GM11168 (cell line): ENCODE measurements around the gene APAF1.
"Not testable (repeated sequence)": the region's sequence is repeated elsewhere in the genome, so short reads cannot be mapped to it uniquely, and the experiment has no call there.

Experiments used
- in situ Hi-C: fragments of 300-500 bp; cut with MboI; formaldehyde crosslinking; loops from one replicate; pipeline ENCODE4 v1.12.0; 2022; ENCODE audit warnings: low sequenced_read_pairs; ENCODE audit not compliant: unreplicated experiment

APAF1 gene

DNA sequence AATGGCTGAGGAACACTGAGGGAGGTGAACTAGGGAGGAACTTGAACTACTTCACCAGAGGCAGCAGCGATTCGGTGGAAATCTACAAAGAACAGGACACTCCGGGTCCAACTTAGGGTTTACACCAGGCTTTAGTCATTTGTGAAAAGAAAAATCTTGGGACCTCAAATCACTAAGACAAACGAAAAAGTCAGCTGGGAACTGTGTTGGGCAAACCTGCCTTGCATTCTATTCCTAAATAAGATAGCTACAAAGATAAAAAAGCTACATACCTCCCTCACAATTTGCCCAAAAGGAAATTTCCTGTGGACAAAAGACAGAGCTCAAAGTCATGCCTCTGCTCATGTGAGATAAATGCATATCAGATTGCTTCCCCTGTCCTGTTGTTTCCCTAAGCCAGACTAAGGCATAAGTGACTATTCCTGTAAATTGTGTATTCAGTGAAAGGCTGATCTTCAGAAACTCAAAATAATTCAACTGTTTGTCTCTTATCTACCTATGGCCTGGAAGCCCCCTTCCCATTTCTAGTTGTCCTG lies 106.6 kb downstream of the APAF1 start:
- in situ Hi-C loops: no loop called here

GRCh38 chr12:98752726-98753125 lies 107.6 kb downstream of the APAF1 start:
- in situ Hi-C loops: no loop called here

- in situ Hi-C loops: no loop called here
Observed at GRCh38 chr12:98754095-98754494, 109.0 kb downstream of the APAF1 start.

DNA sequence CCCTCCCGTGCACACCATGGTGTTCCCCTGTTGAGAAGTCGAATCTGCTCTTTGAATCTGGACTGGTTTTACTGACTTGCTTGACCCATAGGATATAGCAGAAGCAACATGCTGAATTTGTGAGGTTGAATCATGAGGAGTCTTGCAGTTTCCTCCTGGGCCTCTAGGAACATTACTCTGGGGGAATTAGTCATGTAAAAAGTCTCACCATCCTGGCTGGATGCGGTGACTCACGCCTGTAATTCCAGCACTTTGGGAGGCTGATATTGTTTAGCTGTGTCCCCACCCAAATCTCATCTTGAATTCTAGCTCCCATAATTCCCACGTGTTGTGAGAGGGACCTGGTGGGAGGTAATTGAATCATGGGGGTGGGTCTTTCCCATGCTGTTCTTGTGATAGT lies 110.8 kb downstream of the APAF1 start:
- in situ Hi-C loops: not testable (repeated sequence)

DNA sequence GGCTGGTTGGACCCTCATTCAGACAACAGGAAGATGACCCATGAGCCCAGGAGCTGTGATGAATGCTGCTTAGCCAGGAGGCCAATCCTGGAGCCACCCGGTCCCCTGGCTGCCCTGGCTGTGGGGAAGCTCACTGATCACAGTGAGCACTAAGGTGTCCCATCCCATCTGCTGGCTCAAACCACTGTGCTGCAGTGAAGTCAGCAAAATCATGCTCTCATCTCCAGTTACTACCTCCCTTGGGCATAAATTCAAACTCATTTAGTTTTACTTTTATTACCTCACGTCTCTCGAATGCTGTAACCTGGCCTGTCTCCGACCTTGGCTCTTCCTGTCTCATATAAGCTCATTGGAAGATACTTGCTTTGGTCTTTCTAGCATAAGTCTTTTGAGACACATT lies 112.4 kb downstream of the APAF1 start:
- in situ Hi-C loops: no loop called here

GRCh38 chr12:98758331-98758730 lies 113.2 kb downstream of the APAF1 start:
- in situ Hi-C loops: no loop called here

- in situ Hi-C loops: no loop called here
Observed at GRCh38 chr12:98763656-98764055, 118.6 kb downstream of the APAF1 start.

- in situ Hi-C loops: no loop called here
Observed at GRCh38 chr12:98767248-98767647, 122.2 kb downstream of the APAF1 start.

DNA sequence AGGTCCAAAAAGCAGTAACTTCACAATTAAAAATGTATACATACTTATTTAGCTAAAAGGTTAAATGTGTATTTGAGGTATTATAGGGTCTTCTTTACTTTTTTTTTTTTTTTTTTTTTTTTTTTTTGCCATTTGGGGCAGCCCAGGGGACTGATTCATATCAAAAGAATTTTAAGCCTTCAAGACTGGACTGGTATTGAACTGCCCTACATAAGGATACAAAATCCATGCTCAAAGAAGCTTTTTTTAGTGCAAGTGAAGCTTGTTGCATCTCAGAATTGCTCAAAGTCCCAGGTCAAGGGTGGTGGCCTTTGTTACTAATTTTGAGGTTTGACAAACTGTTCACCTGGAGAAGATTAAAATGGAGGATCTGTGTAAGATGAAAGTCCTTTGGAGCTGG lies 124.0 kb downstream of the APAF1 start:
- in situ Hi-C loops: no loop called here

DNA sequence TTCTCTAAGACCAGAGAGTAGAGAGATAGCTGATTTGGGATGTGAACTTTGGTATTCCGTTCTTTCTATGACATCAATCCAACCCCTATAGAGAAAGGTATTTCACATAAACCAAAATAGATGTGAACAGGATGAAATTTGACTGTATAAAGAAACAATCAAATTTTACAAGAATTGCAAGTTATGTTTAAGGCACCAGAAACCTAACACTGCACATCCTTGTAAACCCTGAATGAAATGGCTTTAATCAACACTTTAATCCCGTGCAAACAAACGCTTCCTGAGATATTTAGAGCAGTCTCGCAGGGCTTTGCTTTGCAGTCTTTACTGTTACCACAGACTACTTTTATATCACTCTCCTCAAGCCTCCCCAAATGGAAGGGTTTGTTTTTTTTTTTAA lies 125.1 kb downstream of the APAF1 start:
- in situ Hi-C loops: no loop called here

DNA sequence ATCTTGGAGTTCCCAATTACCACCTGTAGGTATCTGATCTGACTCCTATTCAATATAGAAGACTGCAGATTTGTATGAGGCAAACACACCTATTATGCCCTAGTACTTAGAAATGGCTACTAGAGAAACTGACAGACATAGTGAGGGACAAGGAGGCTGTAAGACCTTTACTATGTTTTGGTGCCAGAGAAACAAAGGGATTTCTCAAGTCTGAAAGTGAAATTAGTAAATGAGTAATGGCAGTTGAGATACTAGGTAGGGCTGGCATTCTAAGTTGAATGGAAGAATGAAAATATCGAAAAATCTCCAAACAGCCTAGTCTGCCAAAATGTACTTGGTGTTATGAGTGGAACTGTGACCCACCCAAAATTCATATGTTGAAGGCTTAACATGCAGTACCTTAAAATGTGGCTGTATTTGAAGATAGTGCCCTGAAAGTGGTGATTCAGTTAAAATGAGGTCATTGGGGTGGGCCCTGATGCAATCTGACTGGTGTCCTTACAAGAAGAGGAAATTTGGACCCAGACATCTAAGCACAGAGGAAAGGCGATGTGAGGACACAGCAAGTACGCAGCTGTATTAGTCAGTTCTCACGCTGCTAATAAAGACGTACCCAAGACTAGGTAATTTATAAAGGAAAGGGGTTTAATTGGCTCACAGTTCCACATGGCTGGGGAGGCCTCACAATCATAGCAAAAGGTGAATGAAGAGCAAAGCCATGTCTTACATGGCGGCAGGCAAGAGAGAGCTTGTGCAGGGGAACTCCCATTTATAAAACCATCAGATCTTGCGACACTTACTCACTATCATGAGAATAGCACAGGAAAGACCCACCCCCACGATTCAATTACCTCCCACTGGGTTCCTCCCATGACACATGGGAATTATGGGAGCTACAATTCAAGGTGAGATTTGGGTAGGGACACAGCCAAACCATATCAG lies 127.0 kb downstream of the APAF1 start:
- in situ Hi-C loops: no loop called here

- in situ Hi-C loops: no loop called here
Observed at GRCh38 chr12:98772818-98773217, 127.7 kb downstream of the APAF1 start.

GRCh38 chr12:98780261-98780660 lies 135.2 kb downstream of the APAF1 start:
- in situ Hi-C loops: no loop called here

DNA sequence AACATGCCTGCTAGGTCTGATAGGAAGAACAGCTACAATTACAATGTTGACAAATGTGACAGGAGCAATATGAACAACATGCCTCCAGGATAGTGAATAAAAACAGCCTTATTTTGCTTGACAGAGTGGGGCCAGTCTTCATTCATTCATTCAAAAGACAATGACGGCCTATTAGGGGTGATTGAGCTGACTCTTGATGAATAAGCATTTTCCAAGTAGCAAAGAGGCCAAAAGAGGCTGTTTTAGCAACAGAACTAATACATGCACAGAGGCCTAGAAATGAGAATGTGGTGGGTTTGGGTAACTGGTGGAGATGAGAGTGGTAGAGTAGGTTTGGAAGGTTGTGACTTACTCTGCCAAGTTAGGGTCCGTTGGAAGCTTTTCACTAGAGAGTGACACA lies 138.3 kb downstream of the APAF1 start:
- in situ Hi-C loops: no loop called here
